ENCODE measurements around the gene PRG3. TPM values are rescaled to one million over a fixed set of nuclear protein-coding genes. Genes with fewer than 3 reads are reported as not detected.

Gene PRG3
- total and polyA plus RNA-seq, 4 experiments from 2014 or later: not detected

DNA sequence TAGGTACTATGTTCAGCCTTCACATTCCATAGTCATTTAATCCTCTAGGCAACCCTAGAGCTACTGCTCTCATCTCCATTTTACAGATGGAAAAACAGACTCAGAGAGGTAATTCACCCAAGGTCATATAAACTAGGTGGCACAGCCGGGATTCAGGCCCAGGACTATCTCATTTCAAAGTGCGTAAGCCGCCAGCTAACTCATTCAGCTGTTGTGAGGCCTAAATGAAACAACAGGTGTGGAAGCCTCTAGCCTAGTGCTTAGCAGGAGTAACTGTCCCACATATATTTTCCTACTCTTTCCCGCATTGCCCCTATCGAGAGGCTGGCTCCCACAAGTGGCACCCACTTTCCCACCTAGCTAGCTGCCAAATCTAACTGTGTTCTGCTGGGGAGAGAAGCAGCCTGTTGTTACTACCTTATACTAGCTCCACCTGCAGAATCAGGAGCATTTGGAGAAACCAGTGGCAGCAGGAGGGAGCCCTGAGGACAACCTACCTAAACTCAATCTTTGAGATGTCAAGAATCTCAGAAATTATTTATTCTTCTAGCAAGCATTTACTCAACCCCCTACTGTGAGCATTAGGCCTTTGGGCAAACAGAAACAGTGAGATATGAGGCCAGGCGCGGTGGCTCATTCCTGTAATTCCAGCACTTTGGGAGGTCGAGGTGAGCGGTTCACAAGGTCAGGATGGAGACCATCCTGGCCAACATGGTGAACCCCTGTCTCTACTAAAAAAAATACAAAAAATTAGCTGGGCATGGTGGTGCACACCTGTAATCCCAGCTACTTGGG is 20.9 kb downstream of the PRG3 start:
- H3K27me3 Mint-ChIP-seq: peaks cover 5 to 12% of the 10 kb centered on the region in 2 donors

DNA sequence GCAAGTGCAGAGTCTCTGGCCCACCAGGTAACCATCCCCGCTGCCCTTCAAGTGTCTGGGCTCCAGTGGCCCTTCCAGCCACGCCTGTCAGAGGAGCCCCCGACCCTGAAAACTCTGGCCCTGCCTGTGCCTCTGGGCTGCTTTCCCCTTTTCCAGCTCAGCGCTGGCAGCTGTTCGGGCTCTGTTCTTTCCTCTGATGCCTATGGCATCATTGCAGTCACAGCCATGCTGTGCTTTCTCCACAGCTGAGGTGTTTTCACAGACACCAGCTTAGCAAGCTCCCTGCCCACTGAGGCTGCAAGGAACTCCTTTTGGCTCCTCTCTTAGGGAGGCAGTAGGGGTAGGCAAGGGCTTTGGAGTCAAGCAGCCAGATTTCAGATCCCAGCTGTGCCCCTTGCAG is 21.6 kb downstream of the PRG3 start:
- Histone ChIP-seq H3K27ac (ENCODE audit: low read depth, low read length) (no peak overlapping the region), H3K4me1 (ENCODE audit: insufficient read depth, low read length) (no peaks in the 10 kb centered on the region), H3K27me3 (ENCODE audit: insufficient read depth, low read length) (no peaks in the 10 kb centered on the region), H3K9me3 (ENCODE audit: control insufficient read depth in 1 of 2, low read length in 2 of 2) (no peaks in the 10 kb centered on the region), H3K36me3 (ENCODE audit: insufficient read depth, low read length) (no peaks in the 10 kb centered on the region), H3K4me3 (ENCODE audit: low read length in 2 of 2) (no peak overlapping the region)
- ChIA-PET POLR2A (ENCODE audit: partially characterized antibody) (no interaction called here), CTCF (ENCODE audit: partially characterized antibody) (interaction anchor here (0.6 to 7.8 kb wide), 4 partner anchors 11 to 134 kb away, joined by 4 to 70 read pairs (median 6); no protein-coding TSS in a partner anchor)
- Mint-ChIP-seq H3K4me1 (no peaks in the 10 kb centered on the region), H3K36me3 (no peaks in the 10 kb centered on the region), H3K27ac (no peak overlapping the region), H3K4me3 (no peak overlapping the region), H3K9me3 (no peaks in the 10 kb centered on the region), H3K27me3 (peaks cover 10 to 16% of the 10 kb centered on the region in 2 donors)
- DNase-seq: no peak
- intact Hi-C loops (cut with micrococcal nuclease): no loop called here

More for the DNA sequence above, 20.9 kb downstream of the PRG3 start:
- H3K27ac ChIP-seq (ENCODE audit: low read depth, low read length): no peak overlapping the region
- Mint-ChIP-seq H3K4me3 (no peak overlapping the region), H3K9me3 (no peaks in the 10 kb centered on the region), H3K27ac (no peak overlapping the region), H3K4me1 (no peaks in the 10 kb centered on the region), H3K36me3 (no peaks in the 10 kb centered on the region)
- ChIA-PET CTCF (ENCODE audit: partially characterized antibody) (interaction anchor here (1.3 to 7.8 kb wide), 3 partner anchors 12 to 134 kb away, joined by 4 to 70 read pairs (median 8); no protein-coding TSS in a partner anchor), POLR2A (ENCODE audit: partially characterized antibody) (no interaction called here)
- no peaks in the 10 kb centered on the region for H3K9me3 ChIP-seq (ENCODE audit: control insufficient read depth in 1 of 2, low read length in 2 of 2)
- no peaks in the 10 kb centered on the region for H3K4me1 ChIP-seq (ENCODE audit: insufficient read depth, low read length)
- no peaks in the 10 kb centered on the region for H3K36me3 ChIP-seq (ENCODE audit: insufficient read depth, low read length)
- no peak overlapping the region for H3K4me3 ChIP-seq (ENCODE audit: low read length in 2 of 2)
- intact Hi-C loops (cut with micrococcal nuclease): no loop called here
- H3K27me3 ChIP-seq (ENCODE audit: insufficient read depth, low read length): no peaks in the 10 kb centered on the region
- DNase-seq: no peak

DNA sequence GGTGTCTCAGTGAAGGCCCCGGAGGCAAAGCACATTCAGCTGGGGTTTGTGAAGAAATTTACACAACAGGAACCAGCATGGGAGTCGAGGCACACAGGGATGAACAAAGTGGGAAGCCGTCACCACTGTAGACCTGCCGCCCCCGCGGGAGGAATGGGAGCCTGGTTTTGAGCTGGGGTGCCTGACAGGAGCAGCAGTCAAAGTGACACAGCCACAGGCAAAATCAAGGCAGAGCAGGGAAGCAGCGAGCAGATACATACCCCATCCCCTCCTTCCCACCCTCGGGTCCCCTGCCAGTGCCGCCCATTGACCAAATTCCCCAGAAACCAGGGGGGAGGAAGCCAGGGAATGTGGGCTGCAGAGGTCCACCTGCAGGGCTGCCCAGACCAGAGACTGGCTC is 22.0 kb downstream of the PRG3 start:
- no peaks in the 10 kb centered on the region for H3K9me3 ChIP-seq (ENCODE audit: control insufficient read depth in 1 of 2, low read length in 2 of 2)
- H3K27me3 ChIP-seq (ENCODE audit: insufficient read depth, low read length): no peaks in the 10 kb centered on the region
- no peaks in the 10 kb centered on the region for H3K4me1 Mint-ChIP-seq
- no peak overlapping the region for H3K27ac Mint-ChIP-seq
- H3K4me3 Mint-ChIP-seq: no peak overlapping the region
- intact Hi-C loops (cut with micrococcal nuclease): no loop called here
- H3K36me3 Mint-ChIP-seq: no peaks in the 10 kb centered on the region
- peaks cover 10 to 16% of the 10 kb centered on the region in 2 donors for H3K27me3 Mint-ChIP-seq
- POLR2A ChIA-PET (ENCODE audit: partially characterized antibody): no interaction called here
- H3K4me1 ChIP-seq (ENCODE audit: insufficient read depth, low read length): no peaks in the 10 kb centered on the region
- DNase-seq: no peak
- no peaks in the 10 kb centered on the region for H3K36me3 ChIP-seq (ENCODE audit: insufficient read depth, low read length)
- H3K4me3 ChIP-seq (ENCODE audit: low read length in 2 of 2): no peak overlapping the region
- CTCF ChIA-PET (ENCODE audit: partially characterized antibody): interaction anchor here (0.6 to 7.8 kb wide), 4 partner anchors 11 to 135 kb away, joined by 4 to 70 read pairs (median 6); no protein-coding TSS in a partner anchor
- no peaks in the 10 kb centered on the region for H3K9me3 Mint-ChIP-seq
- no peak overlapping the region for H3K27ac ChIP-seq (ENCODE audit: low read depth, low read length)

- Histone ChIP-seq H3K27ac (ENCODE audit: low read depth, low read length) (no peak overlapping the region), H3K4me3 (ENCODE audit: low read length in 2 of 2) (no peak overlapping the region), H3K27me3 (ENCODE audit: insufficient read depth, low read length) (no peaks in the 10 kb centered on the region), H3K36me3 (ENCODE audit: insufficient read depth, low read length) (no peaks in the 10 kb centered on the region), H3K9me3 (ENCODE audit: control insufficient read depth in 1 of 2, low read length in 2 of 2) (no peaks in the 10 kb centered on the region), H3K4me1 (ENCODE audit: insufficient read depth, low read length) (no peaks in the 10 kb centered on the region)
- CTCF ChIA-PET (ENCODE audit: partially characterized antibody): interaction anchor here (7.8 kb wide), 1 partner anchor 10 kb away, joined by 70 read pairs; no protein-coding TSS in a partner anchor
- Mint-ChIP-seq H3K4me3 (no peak overlapping the region), H3K9me3 (no peaks in the 10 kb centered on the region), H3K27me3 (peaks cover 7 to 16% of the 10 kb centered on the region in 2 donors), H3K36me3 (no peaks in the 10 kb centered on the region), H3K27ac (peak overlapping the region in 1 of 7 donors; percentile 36), H3K4me1 (no peaks in the 10 kb centered on the region)
- no peak for DNase-seq
- POLR2A ChIA-PET (ENCODE audit: partially characterized antibody): no interaction called here
- intact Hi-C loops (cut with micrococcal nuclease): no loop called here
These were observed 22.4 kb downstream of the PRG3 start for GRCh38 chr11:57358543-57358961.

GRCh38 chr11:57357856-57358255 is 23.1 kb downstream of the PRG3 start:
- no peaks in the 10 kb centered on the region for H3K4me1 ChIP-seq (ENCODE audit: insufficient read depth, low read length)
- H3K27ac Mint-ChIP-seq: no peak overlapping the region
- no peak for DNase-seq

GRCh38 chr11:57357310-57357709 is 23.6 kb downstream of the PRG3 start:
- Histone ChIP-seq H3K27ac (ENCODE audit: low read depth, low read length) (no peak overlapping the region), H3K4me3 (ENCODE audit: low read length in 2 of 2) (no peak overlapping the region), H3K36me3 (ENCODE audit: insufficient read depth, low read length) (no peaks in the 10 kb centered on the region), H3K27me3 (ENCODE audit: insufficient read depth, low read length) (no peaks in the 10 kb centered on the region), H3K9me3 (ENCODE audit: control insufficient read depth in 1 of 2, low read length in 2 of 2) (no peaks in the 10 kb centered on the region), H3K4me1 (ENCODE audit: insufficient read depth, low read length) (no peaks in the 10 kb centered on the region)
- Mint-ChIP-seq H3K9me3 (no peaks in the 10 kb centered on the region), H3K36me3 (no peaks in the 10 kb centered on the region), H3K27me3 (peaks cover 7 to 13% of the 10 kb centered on the region in 2 donors), H3K27ac (no peak overlapping the region), H3K4me1 (no peaks in the 10 kb centered on the region), H3K4me3 (no peak overlapping the region)
- intact Hi-C loops (cut with micrococcal nuclease): no loop called here
- POLR2A ChIA-PET (ENCODE audit: partially characterized antibody): no interaction called here
- DNase-seq: no peak
- CTCF ChIA-PET (ENCODE audit: partially characterized antibody): interaction anchor here (7.8 kb wide), 1 partner anchor 9 kb away, joined by 70 read pairs; no protein-coding TSS in a partner anchor

More at GRCh38 chr11:57357856-57358255, 23.1 kb downstream of the PRG3 start:
- Histone ChIP-seq H3K4me3 (ENCODE audit: low read length in 2 of 2) (no peak overlapping the region), H3K27me3 (ENCODE audit: insufficient read depth, low read length) (no peaks in the 10 kb centered on the region), H3K9me3 (ENCODE audit: control insufficient read depth in 1 of 2, low read length in 2 of 2) (no peaks in the 10 kb centered on the region), H3K36me3 (ENCODE audit: insufficient read depth, low read length) (no peaks in the 10 kb centered on the region), H3K27ac (ENCODE audit: low read depth, low read length) (no peak overlapping the region)
- Mint-ChIP-seq H3K27me3 (peaks cover 7 to 13% of the 10 kb centered on the region in 2 donors), H3K9me3 (no peaks in the 10 kb centered on the region), H3K4me3 (no peak overlapping the region), H3K36me3 (no peaks in the 10 kb centered on the region), H3K4me1 (no peaks in the 10 kb centered on the region)
- ChIA-PET POLR2A (ENCODE audit: partially characterized antibody) (no interaction called here), CTCF (ENCODE audit: partially characterized antibody) (interaction anchor here (0.7 to 7.8 kb wide), 2 partner anchors 10 to 279 kb away, joined by 3 to 70 read pairs; no protein-coding TSS in a partner anchor)
- intact Hi-C loops (cut with micrococcal nuclease): no loop called here

GRCh38 chr11:57356268-57356667 is 24.7 kb downstream of the PRG3 start:
- POLR2A ChIA-PET (ENCODE audit: partially characterized antibody): no interaction called here
- no peaks in the 10 kb centered on the region for H3K4me1 ChIP-seq (ENCODE audit: insufficient read depth, low read length)

More at GRCh38 chr11:57356268-57356667, 24.7 kb downstream of the PRG3 start:
- no peak for DNase-seq
- H3K9me3 ChIP-seq (ENCODE audit: control insufficient read depth in 1 of 2, low read length in 2 of 2): no peaks in the 10 kb centered on the region
- Mint-ChIP-seq H3K27me3 (peaks cover 5 to 10% of the 10 kb centered on the region in 2 donors), H3K27ac (no peak overlapping the region), H3K4me1 (no peaks in the 10 kb centered on the region), H3K9me3 (peaks cover 0 to under 1% (median 0%) of the 10 kb centered on the region in 8 donors), H3K36me3 (no peaks in the 10 kb centered on the region), H3K4me3 (no peak overlapping the region)
- no peaks in the 10 kb centered on the region for H3K36me3 ChIP-seq (ENCODE audit: insufficient read depth, low read length)
- CTCF ChIA-PET (ENCODE audit: partially characterized antibody): interaction anchor here (1.3 to 7.8 kb wide), 2 partner anchors 8 to 137 kb away, joined by 3 to 70 read pairs; no protein-coding TSS in a partner anchor
- no peak overlapping the region for H3K27ac ChIP-seq (ENCODE audit: low read depth, low read length)
- H3K27me3 ChIP-seq (ENCODE audit: insufficient read depth, low read length): no peaks in the 10 kb centered on the region
- intact Hi-C loops (cut with micrococcal nuclease): no loop called here
- no peak overlapping the region for H3K4me3 ChIP-seq (ENCODE audit: low read length in 2 of 2)

Measured in CD4-positive, alpha-beta memory T cell (primary cell).